HCT116 (cell line): ENCODE data around the gene STK4. TPM values are rescaled to one million over a fixed set of nuclear protein-coding genes. Genes with fewer than 3 reads are reported as not detected.

Experiments
- CEBPB ChIP-seq: IDR thresholded peaks from 2 replicates; pipeline ENCODE4 v1.6.1; 2012; ENCODE audit warnings: low read depth
- EGR1 ChIP-seq: IDR thresholded peaks from 2 replicates; pipeline ENCODE4 v1.6.1; 2012; ENCODE audit warnings: low read depth
- ELF1 ChIP-seq: IDR thresholded peaks from 2 replicates; pipeline ENCODE4 v1.6.1; 2012; ENCODE audit warnings: low read depth, borderline replicate concordance
- FOSL1 ChIP-seq: IDR thresholded peaks from 2 replicates; pipeline ENCODE4 v1.6.1; 2012; ENCODE audit warnings: low read depth
- POLR2AphosphoS5 ChIP-seq: IDR thresholded peaks from 2 replicates; pipeline ENCODE4 v1.6.1; 2011; ENCODE audit warnings: mild to moderate bottlenecking, low read depth, low read length, moderate library complexity
- RAD21 ChIP-seq: IDR thresholded peaks from 2 replicates; pipeline ENCODE4 v1.6.1; 2012; ENCODE audit warnings: low read depth, mild to moderate bottlenecking
- SIN3A ChIP-seq: IDR thresholded peaks from 2 replicates; pipeline ENCODE4 v1.6.1; 2012; ENCODE audit warnings: low read depth
- YY1 ChIP-seq: IDR thresholded peaks from 2 replicates; pipeline ENCODE4 v1.6.1; 2011; ENCODE audit warnings: low read length, low read depth, moderate library complexity, mild to moderate bottlenecking; ENCODE audit not compliant: insufficient replicate concordance; ENCODE audit errors: extremely low read depth
- ZFX ChIP-seq: fragments of 450-650 bp; IDR thresholded peaks from 2 replicates; pipeline ENCODE4 v1.6.1; 2017
- ZNF274 ChIP-seq: fragments of 200-500 bp; sonication (Bioruptor generic); IDR thresholded peaks from 2 replicates; pipeline ENCODE4 v1.6.1; 2014; ENCODE audit warnings: mild to moderate bottlenecking, low read depth, low read length, inconsistent platforms
- total RNA-seq: library from RNA; stranded (reverse); gene quantifications from one replicate; pipeline ENCODE4 v1.2.1, GENCODE V29; 2021; ENCODE audit not compliant: unreplicated experiment
- TF ChIP-seq, protein P1 (sequence below): IDR thresholded peaks from 2 replicates; pipeline ENCODE4 v1.6.1; 2012
- TF ChIP-seq, protein P2 (sequence below): IDR thresholded peaks from 2 replicates; pipeline ENCODE4 v1.6.1; 2012; ENCODE audit warnings: low read depth

The STK4 gene
- total RNA-seq, 1 experiment from 2014 or later, result 45.4 TPM

DNA sequence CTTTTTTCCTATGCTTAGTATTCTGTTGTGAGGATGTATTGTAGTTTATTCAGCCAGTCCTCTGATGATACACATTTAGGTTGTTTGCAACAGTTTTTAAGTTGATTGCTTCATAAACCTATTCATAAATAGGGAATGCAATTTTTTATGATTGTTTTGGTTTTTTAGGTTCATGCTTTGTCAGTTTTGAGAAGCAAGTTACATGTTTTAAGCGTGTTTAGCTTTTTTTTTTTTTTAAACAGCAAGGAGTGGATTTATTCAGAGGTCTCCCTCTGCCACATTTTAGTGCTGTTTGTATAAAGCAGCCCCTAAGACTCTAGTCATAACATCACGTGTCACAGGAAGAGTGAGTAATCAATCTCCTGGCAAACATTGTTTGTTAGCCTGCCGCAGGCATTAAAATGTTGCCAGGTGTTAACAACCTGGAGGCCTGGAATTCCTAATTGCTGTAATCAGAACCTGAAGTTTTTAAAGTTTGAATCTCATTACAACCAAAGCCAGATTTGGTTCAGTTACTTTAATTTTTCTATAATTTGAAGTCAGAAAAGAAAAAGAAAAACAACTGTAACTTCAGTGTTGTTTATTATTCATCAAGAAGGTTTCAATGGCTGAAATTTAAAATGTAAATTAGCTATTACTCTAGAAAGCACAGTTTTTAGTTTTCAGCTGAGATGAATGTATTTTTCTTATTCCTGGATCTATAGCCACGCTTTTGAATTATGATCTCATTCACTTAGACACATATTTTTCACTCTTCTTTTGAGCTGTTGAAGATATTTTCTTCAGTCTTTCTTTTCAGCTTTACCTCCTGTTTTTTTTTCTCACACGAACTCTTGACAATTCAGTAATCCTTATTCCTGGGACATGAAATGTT, 75.4 kb downstream of the STK4 start (continued):
- TF ChIP-seq POLR2AphosphoS5 (0 out of 2 replicates have a peak, but pooled peaks have one; percentile 14), SIN3A (0 out of 2 replicates have a peak, but pooled peaks have one; percentile 39), EGR1 (0 out of 2 replicates have a peak, but pooled peaks have one; percentile 20), YY1 (no peak), ZFX (no peak), ZNF274 (no peak), FOSL1 (peak; percentile 68), CEBPB (peak; percentile 54), RAD21 (no peak), ELF1 (no peak)
- TF ChIP-seq, protein P1, sequence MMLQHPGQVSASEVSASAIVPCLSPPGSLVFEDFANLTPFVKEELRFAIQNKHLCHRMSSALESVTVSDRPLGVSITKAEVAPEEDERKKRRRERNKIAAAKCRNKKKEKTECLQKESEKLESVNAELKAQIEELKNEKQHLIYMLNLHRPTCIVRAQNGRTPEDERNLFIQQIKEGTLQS, result 0 out of 2 replicates have a peak, but pooled peaks have one; percentile 18
- TF ChIP-seq, protein P2, sequence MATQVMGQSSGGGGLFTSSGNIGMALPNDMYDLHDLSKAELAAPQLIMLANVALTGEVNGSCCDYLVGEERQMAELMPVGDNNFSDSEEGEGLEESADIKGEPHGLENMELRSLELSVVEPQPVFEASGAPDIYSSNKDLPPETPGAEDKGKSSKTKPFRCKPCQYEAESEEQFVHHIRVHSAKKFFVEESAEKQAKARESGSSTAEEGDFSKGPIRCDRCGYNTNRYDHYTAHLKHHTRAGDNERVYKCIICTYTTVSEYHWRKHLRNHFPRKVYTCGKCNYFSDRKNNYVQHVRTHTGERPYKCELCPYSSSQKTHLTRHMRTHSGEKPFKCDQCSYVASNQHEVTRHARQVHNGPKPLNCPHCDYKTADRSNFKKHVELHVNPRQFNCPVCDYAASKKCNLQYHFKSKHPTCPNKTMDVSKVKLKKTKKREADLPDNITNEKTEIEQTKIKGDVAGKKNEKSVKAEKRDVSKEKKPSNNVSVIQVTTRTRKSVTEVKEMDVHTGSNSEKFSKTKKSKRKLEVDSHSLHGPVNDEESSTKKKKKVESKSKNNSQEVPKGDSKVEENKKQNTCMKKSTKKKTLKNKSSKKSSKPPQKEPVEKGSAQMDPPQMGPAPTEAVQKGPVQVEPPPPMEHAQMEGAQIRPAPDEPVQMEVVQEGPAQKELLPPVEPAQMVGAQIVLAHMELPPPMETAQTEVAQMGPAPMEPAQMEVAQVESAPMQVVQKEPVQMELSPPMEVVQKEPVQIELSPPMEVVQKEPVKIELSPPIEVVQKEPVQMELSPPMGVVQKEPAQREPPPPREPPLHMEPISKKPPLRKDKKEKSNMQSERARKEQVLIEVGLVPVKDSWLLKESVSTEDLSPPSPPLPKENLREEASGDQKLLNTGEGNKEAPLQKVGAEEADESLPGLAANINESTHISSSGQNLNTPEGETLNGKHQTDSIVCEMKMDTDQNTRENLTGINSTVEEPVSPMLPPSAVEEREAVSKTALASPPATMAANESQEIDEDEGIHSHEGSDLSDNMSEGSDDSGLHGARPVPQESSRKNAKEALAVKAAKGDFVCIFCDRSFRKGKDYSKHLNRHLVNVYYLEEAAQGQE, result no peak
- TF ChIP-seq, all 23 proteins: peak for 10
